NCI-H69 (cell line): ENCODE data around the gene ZNF263.
"Not testable (repeated sequence)": the region's sequence is repeated elsewhere in the genome, so short reads cannot be mapped to it uniquely, and the experiment has no call there.

Experiments
- DNase-seq: peaks from one replicate; lab custom pipeline; 2025; lab: John Stamatoyannopoulos, UW

Gene ZNF263

DNA sequence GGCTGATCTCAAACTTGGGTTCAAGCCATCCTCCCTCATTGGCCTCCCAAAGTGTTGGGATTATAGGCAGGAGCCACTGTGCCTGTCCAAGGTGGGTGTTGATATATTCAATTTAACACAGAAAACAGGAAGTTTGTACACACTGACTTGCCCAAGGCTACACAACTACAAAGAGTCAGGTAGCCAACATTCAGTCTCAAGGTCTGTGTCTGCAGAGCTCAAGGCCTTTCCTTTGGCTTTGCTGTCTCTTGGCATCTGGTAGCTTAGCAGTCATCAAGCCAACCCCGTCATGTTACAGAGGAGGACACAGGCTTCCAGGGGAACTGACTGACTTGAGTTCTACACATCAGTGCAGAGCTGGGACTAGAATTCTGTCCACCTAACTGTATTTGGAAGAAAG, 15.0 kb upstream of the ZNF263 start:
- no peak for DNase-seq

DNA sequence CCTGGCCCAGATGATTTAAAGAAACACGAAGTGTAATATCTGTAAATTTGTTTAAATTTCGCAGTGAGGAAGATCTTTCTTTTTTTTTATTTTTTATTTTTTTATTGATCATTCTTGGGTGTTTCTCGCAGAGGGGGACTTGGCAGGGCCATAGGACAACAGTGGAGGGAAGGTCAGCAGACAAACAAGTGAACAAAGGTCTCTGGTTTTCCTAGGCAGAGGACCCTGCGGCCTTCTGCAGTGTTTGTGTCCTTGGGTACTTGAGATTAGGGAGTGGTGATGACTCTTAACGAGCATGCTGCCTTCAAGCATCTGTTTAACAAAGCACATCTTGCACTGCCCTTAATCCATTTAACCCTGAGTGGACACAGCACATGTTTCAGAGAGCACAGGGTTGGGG, 12.6 kb upstream of the ZNF263 start:
- not testable (repeated sequence) for DNase-seq

- not testable (repeated sequence) for DNase-seq
Measured at GRCh38 chr16:3271281-3271680, 12.0 kb upstream of the ZNF263 start.

- no peak for DNase-seq
Measured at GRCh38 chr16:3274490-3274889, 8.8 kb upstream of the ZNF263 start.

DNA sequence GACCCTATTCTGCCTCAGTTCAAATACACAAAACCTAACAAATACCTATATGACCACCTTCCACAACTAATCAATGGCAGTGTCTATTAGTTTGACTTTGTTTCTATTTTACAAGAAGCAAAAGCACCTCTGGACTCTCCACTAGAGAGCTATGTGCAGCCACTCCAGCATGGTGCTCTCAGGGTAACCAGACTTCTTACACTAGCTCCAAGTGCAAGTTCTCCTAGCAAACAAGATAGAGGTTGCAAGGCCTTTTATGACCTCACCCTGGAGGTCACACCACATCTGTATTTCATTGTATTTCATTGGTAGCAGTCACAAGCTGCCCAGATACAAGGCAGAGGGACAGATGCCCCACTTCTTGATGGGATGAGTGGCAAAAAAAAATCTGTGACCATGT, 8.3 kb upstream of the ZNF263 start:
- DNase-seq = no peak

GRCh38 chr16:3276679-3277078, 6.6 kb upstream of the ZNF263 start:
- DNase-seq = no peak

DNA sequence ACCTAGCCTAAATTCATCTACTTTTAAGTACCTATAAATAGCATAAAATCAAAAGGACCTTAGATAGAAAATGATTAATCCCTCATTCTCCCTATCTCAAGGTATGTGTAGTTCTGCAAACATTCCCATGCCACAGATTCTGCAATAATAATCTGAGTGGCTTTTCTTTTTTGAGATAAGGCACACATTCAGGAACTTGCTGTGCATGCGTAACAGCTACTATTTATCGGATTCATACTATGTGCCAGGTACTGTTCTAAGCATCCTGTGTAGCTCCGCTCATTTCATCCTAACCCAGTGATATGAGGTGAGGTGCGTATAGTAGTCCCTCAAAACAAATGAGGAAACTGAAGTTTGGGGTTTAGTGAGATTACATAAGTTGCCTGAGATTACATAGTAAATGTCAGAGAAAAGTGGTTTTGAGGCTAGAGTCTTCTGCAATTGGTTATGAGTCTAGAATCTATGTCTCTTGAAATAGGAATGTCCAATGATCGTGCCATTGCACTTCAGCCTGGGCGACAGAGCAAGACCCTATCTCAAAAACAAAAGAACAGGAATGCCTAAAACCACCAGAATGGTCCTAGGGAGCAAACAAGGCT, 2.0 kb upstream of the ZNF263 start:
- DNase-seq = no peak

GRCh38 chr16:3282103-3282729, 1.1 kb upstream of the ZNF263 start:
- DNase-seq = peak; percentile 91

- no peak for DNase-seq
Measured at GRCh38 chr16:3283543-3284447, 504 bp downstream of the ZNF263 start.

DNA sequence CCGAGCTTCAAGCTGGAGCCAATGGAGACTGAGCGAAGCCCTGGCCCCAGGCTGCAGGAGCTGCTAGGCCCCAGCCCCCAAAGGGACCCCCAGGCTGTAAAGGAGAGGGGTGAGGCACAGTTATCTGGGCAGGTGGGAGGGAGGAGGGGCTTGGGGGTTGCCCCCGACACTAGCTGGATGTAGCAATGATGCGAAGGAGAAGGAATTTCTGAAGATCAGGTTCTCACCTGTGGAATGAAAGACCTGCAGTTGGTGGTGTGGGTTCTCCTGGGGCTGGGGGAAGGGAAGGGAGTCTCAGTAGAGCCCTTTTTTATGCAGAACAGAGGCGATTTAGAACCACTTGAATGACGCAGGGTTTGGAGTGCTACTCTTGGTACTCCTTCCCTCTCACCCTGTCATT, 1.8 kb downstream of the ZNF263 start:
- no peak for DNase-seq

GRCh38 chr16:3289998-3290673, 6.8 kb downstream of the ZNF263 start:
- no peak for DNase-seq

DNA sequence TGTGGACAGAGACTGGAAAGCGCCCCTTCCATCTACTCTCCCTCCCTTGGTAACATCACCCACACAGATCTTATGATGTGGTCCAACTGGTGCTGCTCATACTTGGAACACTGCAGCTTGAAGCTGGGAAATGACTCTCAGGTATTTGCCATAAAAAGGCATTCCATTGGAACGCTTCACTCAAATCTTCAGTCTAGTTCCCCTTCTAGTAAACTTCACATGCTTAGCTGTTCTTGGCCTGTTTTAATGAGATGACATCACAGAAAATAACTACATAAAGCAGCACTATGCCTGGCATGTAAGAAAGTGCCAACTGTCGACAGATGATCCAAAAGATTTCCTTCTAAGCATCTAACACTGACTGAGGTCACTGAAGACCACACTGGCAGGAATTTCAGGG, 9.3 kb downstream of the ZNF263 start:
- no peak for DNase-seq

- DNase-seq = no peak
Measured at GRCh38 chr16:3295209-3295608, 11.9 kb downstream of the ZNF263 start.

DNA sequence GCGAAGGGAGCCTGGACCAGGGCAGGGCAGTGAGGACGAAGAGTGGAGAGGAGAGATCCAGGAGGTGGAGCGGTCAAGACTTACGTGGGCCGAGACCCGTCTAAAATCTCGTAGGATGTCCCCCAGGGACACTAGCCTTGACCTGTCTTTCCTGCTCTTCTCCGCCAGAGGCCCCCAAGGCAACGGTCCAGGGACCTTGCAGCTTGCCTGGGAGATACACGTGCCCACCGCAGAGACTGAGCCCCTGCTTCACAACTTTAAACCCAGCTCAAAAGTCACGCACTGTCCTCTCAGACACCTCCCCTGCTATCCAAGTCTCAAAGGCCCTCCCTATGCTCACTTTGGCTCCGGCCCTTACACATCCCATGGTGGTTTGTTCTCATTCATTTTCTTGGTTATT, 12.5 kb downstream of the ZNF263 start:
- no peak for DNase-seq

- DNase-seq = no peak
Measured at GRCh38 chr16:3304370-3304769, 21.1 kb downstream of the ZNF263 start.

DNA sequence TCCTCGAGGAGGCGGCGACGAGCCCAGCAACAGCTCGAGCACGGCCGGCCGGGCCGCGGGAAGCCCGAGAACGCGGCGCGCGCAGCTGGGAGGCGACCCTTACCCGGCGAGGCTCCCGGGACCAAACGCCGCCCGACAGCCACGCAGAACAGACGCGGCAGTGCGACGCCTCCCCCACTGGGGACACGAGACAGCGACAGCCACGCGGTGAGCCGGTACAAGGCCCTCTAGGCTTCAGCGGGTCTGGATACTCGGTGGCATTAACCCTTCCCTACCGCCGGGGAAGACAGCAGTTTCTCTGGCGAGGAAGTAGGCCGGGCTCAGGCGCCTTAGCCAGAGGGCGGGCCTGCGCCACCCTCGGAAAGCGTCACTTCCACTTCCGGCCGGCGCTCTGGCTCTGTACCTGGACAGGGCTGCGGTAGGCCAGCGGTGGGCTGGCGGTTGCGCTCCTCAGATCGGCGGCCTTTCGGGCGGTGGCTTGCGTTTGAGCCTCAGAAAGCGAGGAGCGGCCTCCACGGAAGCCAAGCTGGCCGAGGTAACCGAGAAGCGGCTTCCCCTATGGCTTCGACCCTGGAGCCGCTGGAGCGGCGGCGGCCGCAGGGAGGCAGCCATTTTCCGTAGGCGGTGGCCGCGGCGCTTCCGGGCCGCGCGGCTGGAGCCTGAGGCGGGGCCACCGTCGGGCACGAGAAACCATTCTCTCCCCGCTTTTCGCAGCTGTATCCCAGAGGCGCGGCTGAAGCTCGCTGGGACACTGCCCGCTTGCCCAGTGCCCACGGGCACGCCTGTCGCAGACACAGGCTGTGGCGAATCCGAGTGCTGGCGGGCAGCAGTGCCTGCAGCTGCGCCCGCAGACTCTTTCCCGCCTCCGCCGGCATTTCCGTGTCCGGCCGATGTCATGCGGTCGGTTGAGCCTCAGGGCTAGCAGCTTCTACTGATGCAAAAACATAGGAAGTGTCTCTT, 22.1 kb downstream of the ZNF263 start, which contains the start of the genes TIGD7 and ZNF75A:
TIGD7 (minus strand) TSS at position 322 of the 960 bp plus-strand sequence. CDS start 4,816 bp downstream, outside the sequence.
ZNF75A (plus strand) TSS at position 389 of the 960 bp plus-strand sequence. CDS start 2,932 bp downstream, outside the sequence.
- DNase-seq = peak; percentile 93

DNA sequence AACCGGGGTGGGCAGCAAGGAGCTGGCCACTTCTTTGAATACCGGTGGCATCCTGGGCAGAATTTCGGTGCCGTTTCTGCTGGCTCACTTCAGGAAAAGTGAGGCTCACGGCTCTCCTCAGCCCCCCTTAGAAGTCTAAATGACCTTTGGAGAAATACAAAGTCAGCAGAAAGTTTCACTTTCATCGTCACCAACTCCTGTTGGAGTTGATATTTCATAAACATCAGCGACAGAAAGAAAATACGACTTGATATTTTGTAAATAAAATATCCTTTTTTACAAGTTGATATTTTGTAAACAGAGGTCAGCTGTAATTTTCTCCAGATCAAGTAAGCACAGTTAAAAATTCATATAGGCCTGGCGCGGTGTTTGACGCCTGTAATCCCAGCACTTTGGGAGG, 22.8 kb downstream of the ZNF263 start:
- DNase-seq = no peak

- no peak for DNase-seq
Measured at GRCh38 chr16:3311496-3311895, 28.2 kb downstream of the ZNF263 start.

GRCh38 chr16:3317315-3317999, 34.2 kb downstream of the ZNF263 start:
- no peak for DNase-seq

DNA sequence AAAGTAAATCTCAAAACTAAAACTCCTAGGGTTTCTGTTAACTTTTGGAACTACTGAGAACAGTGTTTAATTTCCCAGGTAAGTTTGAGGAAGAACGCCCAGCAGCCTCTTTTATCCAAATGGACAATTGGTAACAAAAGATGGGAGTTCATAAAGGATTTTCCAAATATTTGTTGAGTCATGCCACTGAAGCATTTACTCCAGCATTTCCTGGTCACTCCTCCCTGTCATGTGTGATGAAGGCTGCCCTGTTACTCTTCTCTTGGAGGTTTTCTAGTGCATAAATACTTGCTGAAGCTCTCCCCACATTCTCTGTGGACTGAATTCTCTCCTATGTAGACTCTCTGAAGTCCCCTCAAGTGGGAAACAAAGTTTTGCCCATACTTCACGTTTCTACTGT, 38.5 kb downstream of the ZNF263 start:
- DNase-seq = no peak
